ENCODE data around the gene UHMK1.

UHMK1 gene

DNA sequence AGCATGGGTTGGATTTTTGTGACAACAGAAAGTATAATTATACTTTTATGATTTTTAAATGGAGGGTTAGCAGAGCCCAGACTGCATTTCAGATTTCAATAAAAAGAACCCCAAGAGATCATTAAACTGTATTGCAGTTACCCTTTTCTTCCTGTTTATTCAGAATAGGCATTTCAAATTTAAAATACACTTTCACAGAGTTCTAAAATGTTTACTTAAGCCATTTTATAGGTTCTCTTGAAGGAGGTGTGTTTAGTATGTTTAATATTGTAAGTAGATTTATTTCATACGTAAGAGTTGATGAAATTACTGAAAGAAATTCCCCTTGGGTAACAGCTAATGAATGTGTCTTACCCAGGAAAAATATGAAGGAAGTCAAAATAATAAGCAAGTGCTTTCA lies 81.3 kb downstream of the UHMK1 start:
- no peak overlapping the region for H3K4me3 ChIP-seq (ENCODE audit: low read depth, low read length)
- no peak for DNase-seq (ENCODE audit: low read depth)
- TF ChIP-seq, protein P1, sequence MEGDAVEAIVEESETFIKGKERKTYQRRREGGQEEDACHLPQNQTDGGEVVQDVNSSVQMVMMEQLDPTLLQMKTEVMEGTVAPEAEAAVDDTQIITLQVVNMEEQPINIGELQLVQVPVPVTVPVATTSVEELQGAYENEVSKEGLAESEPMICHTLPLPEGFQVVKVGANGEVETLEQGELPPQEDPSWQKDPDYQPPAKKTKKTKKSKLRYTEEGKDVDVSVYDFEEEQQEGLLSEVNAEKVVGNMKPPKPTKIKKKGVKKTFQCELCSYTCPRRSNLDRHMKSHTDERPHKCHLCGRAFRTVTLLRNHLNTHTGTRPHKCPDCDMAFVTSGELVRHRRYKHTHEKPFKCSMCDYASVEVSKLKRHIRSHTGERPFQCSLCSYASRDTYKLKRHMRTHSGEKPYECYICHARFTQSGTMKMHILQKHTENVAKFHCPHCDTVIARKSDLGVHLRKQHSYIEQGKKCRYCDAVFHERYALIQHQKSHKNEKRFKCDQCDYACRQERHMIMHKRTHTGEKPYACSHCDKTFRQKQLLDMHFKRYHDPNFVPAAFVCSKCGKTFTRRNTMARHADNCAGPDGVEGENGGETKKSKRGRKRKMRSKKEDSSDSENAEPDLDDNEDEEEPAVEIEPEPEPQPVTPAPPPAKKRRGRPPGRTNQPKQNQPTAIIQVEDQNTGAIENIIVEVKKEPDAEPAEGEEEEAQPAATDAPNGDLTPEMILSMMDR (IDR thresholded peaks at IDR 0.05; ENCODE audit: insufficient read depth, low read depth, low read length, missing control alignments): no peak
